ENCODE results near the gene USP17L20. TPM values are rescaled to one million over a fixed set of nuclear protein-coding genes. Genes with fewer than 3 reads are reported as not detected.
"Not testable (repeated sequence)": the region's sequence is repeated elsewhere in the genome, so short reads cannot be mapped to it uniquely, and the experiment has no call there.

The USP17L20 gene, protein sequence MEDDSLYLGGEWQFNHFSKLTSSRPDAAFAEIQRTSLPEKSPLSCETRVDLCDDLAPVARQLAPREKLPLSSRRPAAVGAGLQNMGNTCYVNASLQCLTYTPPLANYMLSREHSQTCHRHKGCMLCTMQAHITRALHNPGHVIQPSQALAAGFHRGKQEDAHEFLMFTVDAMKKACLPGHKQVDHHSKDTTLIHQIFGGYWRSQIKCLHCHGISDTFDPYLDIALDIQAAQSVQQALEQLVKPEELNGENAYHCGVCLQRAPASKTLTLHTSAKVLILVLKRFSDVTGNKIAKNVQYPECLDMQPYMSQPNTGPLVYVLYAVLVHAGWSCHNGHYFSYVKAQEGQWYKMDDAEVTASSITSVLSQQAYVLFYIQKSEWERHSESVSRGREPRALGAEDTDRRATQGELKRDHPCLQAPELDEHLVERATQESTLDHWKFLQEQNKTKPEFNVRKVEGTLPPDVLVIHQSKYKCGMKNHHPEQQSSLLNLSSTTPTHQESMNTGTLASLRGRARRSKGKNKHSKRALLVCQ
- not detected in 2 replicates for total RNA-seq

GRCh38 chr4:9257824-9258223, at the start of gene USP17L20:
USP17L20 (plus strand) TSS chr4:9258124; CDS start chr4:9258124, 0 bp downstream.
- DNase-seq (ENCODE audit: extremely low read depth, low read depth, low spot score), result not testable (repeated sequence)

- DNase-seq (ENCODE audit: extremely low read depth, low read depth, low spot score), result not testable (repeated sequence)
Observed at GRCh38 chr4:9210357-9210756, 47.6 kb upstream of the USP17L20 start, which contains the start of gene USP17L10. USP17L10 (plus strand) TSS chr4:9210657; CDS start chr4:9210657, 0 bp downstream.

GRCh38 chr4:9214701-9215100, 43.2 kb upstream of the USP17L20 start:
- DNase-seq (ENCODE audit: extremely low read depth, low read depth, low spot score), result not testable (repeated sequence)

DNA sequence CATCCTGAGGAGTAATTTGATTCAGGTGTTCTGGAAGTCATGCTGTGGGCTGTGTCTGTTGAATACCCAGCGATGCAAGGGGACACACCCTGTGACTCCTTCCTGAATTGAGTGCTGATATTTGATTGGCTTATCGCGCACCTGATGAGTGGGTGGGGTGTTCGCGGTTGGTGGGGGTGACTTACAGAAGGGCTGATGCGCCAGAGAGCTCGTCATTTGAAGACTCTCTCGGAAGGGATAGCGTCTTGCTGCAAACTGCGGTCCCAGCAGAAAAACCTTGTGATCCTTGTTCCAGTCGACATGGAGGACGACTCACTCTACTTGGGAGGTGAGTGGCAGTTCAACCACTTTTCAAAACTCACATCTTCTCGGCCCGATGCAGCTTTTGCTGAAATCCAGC, 42.8 kb upstream of the USP17L20 start, which contains the start of gene USP17L11:
TSS of gene USP17L11 (plus strand) at position 301 of the 400 bp plus-strand sequence. CDS start at position 301, 0 bp downstream.
- DNase-seq (ENCODE audit: extremely low read depth, low read depth, low spot score), result not testable (repeated sequence)

GRCh38 chr4:9219852-9220251, 38.1 kb upstream of the USP17L20 start, which contains the start of gene USP17L12:
USP17L12 (plus strand) TSS chr4:9220152; CDS start chr4:9220152, 0 bp downstream.
- not testable (repeated sequence) for DNase-seq (ENCODE audit: extremely low read depth, low read depth, low spot score)

DNA sequence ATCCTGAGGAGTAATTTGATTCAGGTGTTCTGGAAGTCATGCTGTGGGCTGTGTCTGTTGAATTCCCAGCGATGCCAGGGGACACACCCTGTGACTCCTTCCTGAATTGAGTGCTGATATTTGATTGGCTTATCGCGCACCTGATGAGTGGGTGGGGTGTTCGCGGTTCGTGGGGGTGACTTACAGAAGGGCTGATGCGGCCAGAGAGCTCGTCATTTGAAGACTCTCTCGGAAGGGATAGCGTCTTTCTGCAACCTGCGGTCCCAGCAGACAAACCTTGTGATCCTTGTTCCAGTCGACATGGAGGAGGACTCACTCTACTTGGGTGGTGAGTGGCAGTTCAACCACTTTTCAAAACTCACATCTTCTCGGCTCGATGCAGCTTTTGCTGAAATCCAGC, 33.3 kb upstream of the USP17L20 start, which contains the start of gene USP17L13:
TSS of gene USP17L13 (plus strand) at position 301 of the 400 bp plus-strand sequence. CDS start at position 301, 0 bp downstream.
- not testable (repeated sequence) for DNase-seq (ENCODE audit: extremely low read depth, low read depth, low spot score)

- DNase-seq (ENCODE audit: extremely low read depth, low read depth, low spot score), result not testable (repeated sequence)
Observed at GRCh38 chr4:9230249-9230648, 27.7 kb upstream of the USP17L20 start.

GRCh38 chr4:9234085-9234484, 23.8 kb upstream of the USP17L20 start, which contains the start of gene USP17L15:
USP17L15 (plus strand) TSS chr4:9234385; CDS start chr4:9234385, 0 bp downstream.
- DNase-seq (ENCODE audit: extremely low read depth, low read depth, low spot score), result not testable (repeated sequence)

- DNase-seq (ENCODE audit: extremely low read depth, low read depth, low spot score), result not testable (repeated sequence)
Observed at GRCh38 chr4:9238461-9238860, 19.5 kb upstream of the USP17L20 start.

- not testable (repeated sequence) for DNase-seq (ENCODE audit: extremely low read depth, low read depth, low spot score)
Observed at GRCh38 chr4:9243579-9243978, 14.3 kb upstream of the USP17L20 start, which contains the start of gene USP17L17. USP17L17 (plus strand) TSS chr4:9243879; CDS start chr4:9243879, 0 bp downstream.

DNA sequence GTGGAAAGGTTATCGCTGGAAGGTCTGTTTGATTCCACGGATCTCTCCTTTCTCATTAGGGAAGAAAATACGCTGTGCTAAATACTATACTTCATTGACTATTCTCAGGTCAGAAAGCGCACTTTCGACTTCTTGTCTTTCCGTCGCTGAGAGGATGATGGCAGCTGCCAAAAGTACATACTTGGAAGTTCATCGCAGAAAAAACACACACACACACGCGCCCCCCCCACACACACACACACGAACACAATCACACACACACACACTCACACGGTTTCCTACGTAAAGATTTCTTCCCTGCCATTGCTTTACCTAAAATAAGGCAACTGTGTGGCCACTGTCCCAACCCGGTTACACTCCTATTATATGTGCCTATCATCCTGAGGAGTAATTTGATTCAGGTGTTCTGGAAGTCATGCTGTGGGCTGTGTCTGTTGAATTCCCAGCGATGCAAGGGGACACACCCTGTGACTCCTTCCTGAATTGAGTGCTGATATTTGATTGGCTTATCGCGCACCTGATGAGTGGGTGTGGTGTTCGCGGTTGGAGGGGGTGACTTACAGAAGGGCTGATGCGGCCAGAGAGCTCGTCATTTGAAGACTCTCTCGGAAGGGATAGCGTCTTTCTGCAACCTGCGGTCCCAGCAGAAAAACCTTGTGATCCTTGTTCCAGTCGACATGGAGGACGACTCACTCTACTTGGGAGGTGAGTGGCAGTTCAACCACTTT, 9.8 kb upstream of the USP17L20 start, which contains the start of gene USP17L18:
TSS of gene USP17L18 (plus strand) at position 678 of the 728 bp plus-strand sequence. CDS start at position 678, 0 bp downstream.
- not testable (repeated sequence) for DNase-seq (ENCODE audit: extremely low read depth, low read depth, low spot score)

GRCh38 chr4:9253078-9253477, 4.8 kb upstream of the USP17L20 start, which contains the start of gene USP17L19:
USP17L19 (plus strand) TSS chr4:9253378; CDS start chr4:9253378, 0 bp downstream.
- not testable (repeated sequence) for DNase-seq (ENCODE audit: extremely low read depth, low read depth, low spot score)

DNA sequence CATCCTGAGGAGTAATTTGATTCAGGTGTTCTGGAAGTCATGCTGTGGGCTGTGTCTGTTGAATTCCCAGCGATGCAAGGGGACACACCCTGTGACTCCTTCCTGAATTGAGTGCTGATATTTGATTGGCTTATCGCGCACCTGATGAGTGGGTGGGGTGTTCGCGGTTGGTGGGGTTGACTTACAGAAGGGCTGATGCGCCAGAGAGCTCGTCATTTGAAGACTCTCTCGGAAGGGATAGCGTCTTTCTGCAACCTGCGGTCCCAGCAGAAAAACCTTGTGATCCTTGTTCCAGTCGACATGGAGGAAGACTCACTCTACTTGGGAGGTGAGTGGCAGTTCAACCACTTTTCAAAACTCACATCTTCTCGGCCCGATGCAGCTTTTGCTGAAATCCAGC, 4.6 kb downstream of the USP17L20 start, which contains the start of gene USP17L21:
TSS of gene USP17L21 (plus strand) at position 301 of the 400 bp plus-strand sequence. CDS start at position 301, 0 bp downstream.
- DNase-seq (ENCODE audit: extremely low read depth, low read depth, low spot score), result not testable (repeated sequence)

DNA sequence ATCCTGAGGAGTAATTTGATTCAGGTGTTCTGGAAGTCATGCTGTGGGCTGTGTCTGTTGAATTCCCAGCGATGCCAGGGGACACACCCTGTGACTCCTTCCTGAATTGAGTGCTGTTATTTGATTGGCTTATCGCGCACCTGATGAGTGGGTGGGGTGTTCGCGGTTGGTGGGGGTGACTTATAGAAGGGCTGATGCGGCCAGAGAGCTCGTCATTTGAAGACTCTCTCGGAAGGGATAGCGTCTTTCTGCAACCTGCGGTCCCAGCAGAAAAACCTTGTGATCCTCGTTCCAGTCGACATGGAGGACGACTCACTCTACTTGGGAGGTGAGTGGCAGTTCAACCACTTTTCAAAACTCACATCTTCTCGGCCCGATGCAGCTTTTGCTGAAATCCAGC, 9.4 kb downstream of the USP17L20 start, which contains the start of gene USP17L22:
TSS of gene USP17L22 (plus strand) at position 301 of the 400 bp plus-strand sequence. CDS start at position 301, 0 bp downstream.
- not testable (repeated sequence) for DNase-seq (ENCODE audit: extremely low read depth, low read depth, low spot score)

- DNase-seq (ENCODE audit: extremely low read depth, low read depth, low spot score), result not testable (repeated sequence)
Observed at GRCh38 chr4:9271719-9272118, 13.8 kb downstream of the USP17L20 start.

Other genes starting within 250 kb of the USP17L20 start
- gene FAM90A26, start 87.7 kb upstream of the USP17L20 start, total RNA-seq, result not detected in 2 replicates
- not detected in 2 replicates for gene USP17L10, start 47.5 kb upstream of the USP17L20 start, total RNA-seq
- gene USP17L11, start 42.7 kb upstream of the USP17L20 start, total RNA-seq, result not detected in 2 replicates
- gene USP17L12, start 38.0 kb upstream of the USP17L20 start, total RNA-seq, result not detected in 2 replicates
- not detected in 2 replicates for gene USP17L13, start 33.2 kb upstream of the USP17L20 start, total RNA-seq
- gene USP17L15, start 23.7 kb upstream of the USP17L20 start, total RNA-seq, result not detected in 2 replicates
- not detected in 2 replicates for gene USP17L17, start 14.2 kb upstream of the USP17L20 start, total RNA-seq
- not detected in 2 replicates for gene USP17L18, start 9.5 kb upstream of the USP17L20 start, total RNA-seq
- not detected in 2 replicates for gene USP17L19, start 4.7 kb upstream of the USP17L20 start, total RNA-seq
- not detected in 2 replicates for gene USP17L21, start 4.7 kb downstream of the USP17L20 start, total RNA-seq
- not detected in 2 replicates for gene USP17L22, start 9.5 kb downstream of the USP17L20 start, total RNA-seq
- not detected in 2 replicates for gene USP17L24, start 67.0 kb downstream of the USP17L20 start, total RNA-seq
- gene USP17L25, start 71.8 kb downstream of the USP17L20 start, total RNA-seq, result not detected in 2 replicates
- gene USP17L26, start 76.5 kb downstream of the USP17L20 start, total RNA-seq, result not detected in 2 replicates
- not detected in 2 replicates for gene USP17L5, start 81.3 kb downstream of the USP17L20 start, total RNA-seq
- not detected in 2 replicates for gene USP17L27, start 86.0 kb downstream of the USP17L20 start, total RNA-seq
- not detected in 2 replicates for gene USP17L28, start 90.8 kb downstream of the USP17L20 start, total RNA-seq
- gene USP17L29, start 95.5 kb downstream of the USP17L20 start, total RNA-seq, result not detected in 2 replicates
- not detected in 2 replicates for gene USP17L30, start 105.0 kb downstream of the USP17L20 start, total RNA-seq
- not detected in 2 replicates for gene DEFB131A, start 186.3 kb downstream of the USP17L20 start, total RNA-seq